ENCODE data around the gene CAMTA1.

DNA sequence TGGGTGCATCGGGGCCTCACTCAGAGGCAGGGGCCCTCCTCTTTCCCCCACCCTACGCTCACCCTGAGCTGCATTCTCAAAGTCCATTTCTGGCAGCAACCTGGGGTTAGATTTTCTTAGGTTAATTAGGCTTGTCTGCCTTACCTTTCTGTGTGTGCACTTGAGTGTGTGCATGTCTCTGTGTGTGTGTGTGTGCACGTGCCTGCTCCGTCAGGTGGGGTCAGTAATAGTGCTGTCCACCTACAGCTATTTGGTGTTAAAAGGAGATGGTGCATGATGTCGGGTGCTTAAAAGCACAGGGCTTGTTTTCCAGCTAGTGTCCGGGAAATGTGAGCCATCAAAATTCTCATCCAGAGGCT, 257.9 kb downstream of the CAMTA1 start:
- TF ChIP-seq, protein P1, sequence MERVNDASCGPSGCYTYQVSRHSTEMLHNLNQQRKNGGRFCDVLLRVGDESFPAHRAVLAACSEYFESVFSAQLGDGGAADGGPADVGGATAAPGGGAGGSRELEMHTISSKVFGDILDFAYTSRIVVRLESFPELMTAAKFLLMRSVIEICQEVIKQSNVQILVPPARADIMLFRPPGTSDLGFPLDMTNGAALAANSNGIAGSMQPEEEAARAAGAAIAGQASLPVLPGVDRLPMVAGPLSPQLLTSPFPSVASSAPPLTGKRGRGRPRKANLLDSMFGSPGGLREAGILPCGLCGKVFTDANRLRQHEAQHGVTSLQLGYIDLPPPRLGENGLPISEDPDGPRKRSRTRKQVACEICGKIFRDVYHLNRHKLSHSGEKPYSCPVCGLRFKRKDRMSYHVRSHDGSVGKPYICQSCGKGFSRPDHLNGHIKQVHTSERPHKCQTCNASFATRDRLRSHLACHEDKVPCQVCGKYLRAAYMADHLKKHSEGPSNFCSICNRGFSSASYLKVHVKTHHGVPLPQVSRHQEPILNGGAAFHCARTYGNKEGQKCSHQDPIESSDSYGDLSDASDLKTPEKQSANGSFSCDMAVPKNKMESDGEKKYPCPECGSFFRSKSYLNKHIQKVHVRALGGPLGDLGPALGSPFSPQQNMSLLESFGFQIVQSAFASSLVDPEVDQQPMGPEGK (CRISPR knock-in tag; IDR thresholded peaks at IDR 0.05; ENCODE audit: borderline replicate concordance): no peak
- TF ChIP-seq SNAI2 (CRISPR knock-in tag; IDR thresholded peaks at IDR 0.05) (no peak), TCF4 (CRISPR knock-in tag; IDR thresholded peaks at IDR 0.05; ENCODE audit: borderline replicate concordance) (no peak), ZNF70 (CRISPR knock-in tag; IDR thresholded peaks at IDR 0.05) (no peak), ZC3H10 (CRISPR knock-in tag; IDR thresholded peaks at IDR 0.05) (no peak)
- TF ChIP-seq, protein P2, sequence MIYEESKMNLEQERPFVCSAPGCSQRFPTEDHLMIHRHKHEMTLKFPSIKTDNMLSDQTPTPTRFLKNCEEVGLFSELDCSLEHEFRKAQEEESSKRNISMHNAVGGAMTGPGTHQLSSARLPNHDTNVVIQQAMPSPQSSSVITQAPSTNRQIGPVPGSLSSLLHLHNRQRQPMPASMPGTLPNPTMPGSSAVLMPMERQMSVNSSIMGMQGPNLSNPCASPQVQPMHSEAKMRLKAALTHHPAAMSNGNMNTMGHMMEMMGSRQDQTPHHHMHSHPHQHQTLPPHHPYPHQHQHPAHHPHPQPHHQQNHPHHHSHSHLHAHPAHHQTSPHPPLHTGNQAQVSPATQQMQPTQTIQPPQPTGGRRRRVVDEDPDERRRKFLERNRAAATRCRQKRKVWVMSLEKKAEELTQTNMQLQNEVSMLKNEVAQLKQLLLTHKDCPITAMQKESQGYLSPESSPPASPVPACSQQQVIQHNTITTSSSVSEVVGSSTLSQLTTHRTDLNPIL (CRISPR knock-in tag; IDR thresholded peaks at IDR 0.05; ENCODE audit: low read depth): no peak
